ENCODE data around the gene UGGT2.
"Not testable (repeated sequence)": the region's sequence is repeated elsewhere in the genome, so short reads cannot be mapped to it uniquely, and the experiment has no call there.

Gene UGGT2

GRCh38 chr13:95956589-95957148, 96.5 kb downstream of the UGGT2 start:
- no peaks in the 10 kb centered on the region for H3K36me3 Mint-ChIP-seq (ENCODE audit: low read depth)
- H3K4me3 Mint-ChIP-seq: no peak overlapping the region
- H3K27ac Mint-ChIP-seq: no peak overlapping the region
- peaks cover 22% of the 10 kb centered on the region for H3K9me3 Mint-ChIP-seq
- no peaks in the 10 kb centered on the region for H3K4me1 Mint-ChIP-seq (ENCODE audit: low read depth)
- H3K27me3 Mint-ChIP-seq (ENCODE audit: low read depth): no peaks in the 10 kb centered on the region

- Mint-ChIP-seq H3K36me3 (ENCODE audit: low read depth) (no peaks in the 10 kb centered on the region), H3K27me3 (ENCODE audit: low read depth) (no peaks in the 10 kb centered on the region), H3K27ac (no peak overlapping the region), H3K9me3 (peaks cover 20% of the 10 kb centered on the region), H3K4me3 (no peak overlapping the region), H3K4me1 (ENCODE audit: low read depth) (no peaks in the 10 kb centered on the region)
Observed at GRCh38 chr13:95955719-95956118, 97.5 kb downstream of the UGGT2 start.

- Mint-ChIP-seq H3K4me1 (ENCODE audit: low read depth) (no peaks in the 10 kb centered on the region), H3K4me3 (no peak overlapping the region), H3K9me3 (peaks cover 16% of the 10 kb centered on the region), H3K27ac (no peak overlapping the region), H3K27me3 (ENCODE audit: low read depth) (no peaks in the 10 kb centered on the region), H3K36me3 (ENCODE audit: low read depth) (no peaks in the 10 kb centered on the region)
Observed at GRCh38 chr13:95955255-95955654, 97.9 kb downstream of the UGGT2 start.

- H3K36me3 Mint-ChIP-seq (ENCODE audit: low read depth): no peaks in the 10 kb centered on the region
- peaks cover 6% of the 10 kb centered on the region for H3K9me3 Mint-ChIP-seq
- no peak overlapping the region for H3K27ac Mint-ChIP-seq
- H3K4me1 Mint-ChIP-seq (ENCODE audit: low read depth): no peaks in the 10 kb centered on the region
- H3K27me3 Mint-ChIP-seq (ENCODE audit: low read depth): no peaks in the 10 kb centered on the region
- H3K4me3 Mint-ChIP-seq: no peak overlapping the region
Observed at GRCh38 chr13:95954266-95954665, 98.9 kb downstream of the UGGT2 start.

- Mint-ChIP-seq H3K27ac (no peak overlapping the region), H3K4me1 (ENCODE audit: low read depth) (no peaks in the 10 kb centered on the region), H3K27me3 (ENCODE audit: low read depth) (no peaks in the 10 kb centered on the region), H3K4me3 (no peak overlapping the region), H3K9me3 (peaks cover 4% of the 10 kb centered on the region), H3K36me3 (ENCODE audit: low read depth) (no peaks in the 10 kb centered on the region)
Observed at GRCh38 chr13:95950103-95950502, 103.1 kb downstream of the UGGT2 start.

GRCh38 chr13:95948656-95949055, 104.5 kb downstream of the UGGT2 start:
- no peak overlapping the region for H3K4me3 Mint-ChIP-seq
- no peaks in the 10 kb centered on the region for H3K36me3 Mint-ChIP-seq (ENCODE audit: low read depth)
- H3K9me3 Mint-ChIP-seq: peaks cover 4% of the 10 kb centered on the region
- H3K4me1 Mint-ChIP-seq (ENCODE audit: low read depth): no peaks in the 10 kb centered on the region
- no peak overlapping the region for H3K27ac Mint-ChIP-seq
- H3K27me3 Mint-ChIP-seq (ENCODE audit: low read depth): no peaks in the 10 kb centered on the region

GRCh38 chr13:95937714-95938320, 115.4 kb downstream of the UGGT2 start:
- Mint-ChIP-seq H3K4me3 (no peak overlapping the region), H3K27ac (no peak overlapping the region), H3K9me3 (no peaks in the 10 kb centered on the region), H3K27me3 (ENCODE audit: low read depth) (no peaks in the 10 kb centered on the region), H3K4me1 (ENCODE audit: low read depth) (no peaks in the 10 kb centered on the region), H3K36me3 (ENCODE audit: low read depth) (no peaks in the 10 kb centered on the region)

GRCh38 chr13:95931300-95932025, 121.7 kb downstream of the UGGT2 start:
- Mint-ChIP-seq H3K36me3 (ENCODE audit: low read depth) (no peaks in the 10 kb centered on the region), H3K9me3 (peaks cover 27% of the 10 kb centered on the region), H3K4me3 (no peak overlapping the region), H3K27ac (no peak overlapping the region), H3K27me3 (ENCODE audit: low read depth) (no peaks in the 10 kb centered on the region), H3K4me1 (ENCODE audit: low read depth) (no peaks in the 10 kb centered on the region)

GRCh38 chr13:95929430-95929829, 123.8 kb downstream of the UGGT2 start:
- peaks cover 27% of the 10 kb centered on the region for H3K9me3 Mint-ChIP-seq
- no peaks in the 10 kb centered on the region for H3K36me3 Mint-ChIP-seq (ENCODE audit: low read depth)
- no peaks in the 10 kb centered on the region for H3K4me1 Mint-ChIP-seq (ENCODE audit: low read depth)
- no peak overlapping the region for H3K4me3 Mint-ChIP-seq
- no peaks in the 10 kb centered on the region for H3K27me3 Mint-ChIP-seq (ENCODE audit: low read depth)
- no peak overlapping the region for H3K27ac Mint-ChIP-seq

GRCh38 chr13:95928367-95928906, 124.8 kb downstream of the UGGT2 start:
- H3K36me3 Mint-ChIP-seq (ENCODE audit: low read depth); H3K27ac Mint-ChIP-seq; H3K27me3 Mint-ChIP-seq (ENCODE audit: low read depth); H3K4me3 Mint-ChIP-seq; H3K4me1 Mint-ChIP-seq (ENCODE audit: low read depth): not testable (repeated sequence)
- peaks cover 27% of the 10 kb centered on the region for H3K9me3 Mint-ChIP-seq

- Mint-ChIP-seq H3K4me3 (no peak overlapping the region), H3K9me3 (peaks cover 19% of the 10 kb centered on the region), H3K27me3 (ENCODE audit: low read depth) (no peaks in the 10 kb centered on the region), H3K27ac (no peak overlapping the region), H3K4me1 (ENCODE audit: low read depth) (no peaks in the 10 kb centered on the region), H3K36me3 (ENCODE audit: low read depth) (no peaks in the 10 kb centered on the region)
Observed at GRCh38 chr13:95926231-95926630, 127.0 kb downstream of the UGGT2 start.

GRCh38 chr13:95924389-95924994, 128.7 kb downstream of the UGGT2 start:
- Mint-ChIP-seq H3K4me3 (no peak overlapping the region), H3K27me3 (ENCODE audit: low read depth) (no peaks in the 10 kb centered on the region), H3K9me3 (peaks cover 4% of the 10 kb centered on the region), H3K36me3 (ENCODE audit: low read depth) (no peaks in the 10 kb centered on the region), H3K4me1 (ENCODE audit: low read depth) (no peaks in the 10 kb centered on the region), H3K27ac (no peak overlapping the region)

GRCh38 chr13:95921485-95921884, 131.7 kb downstream of the UGGT2 start:
- Mint-ChIP-seq H3K27ac (no peak overlapping the region), H3K4me1 (ENCODE audit: low read depth) (no peaks in the 10 kb centered on the region), H3K36me3 (ENCODE audit: low read depth) (no peaks in the 10 kb centered on the region), H3K9me3 (peaks cover 5% of the 10 kb centered on the region), H3K4me3 (no peak overlapping the region), H3K27me3 (ENCODE audit: low read depth) (no peaks in the 10 kb centered on the region)

GRCh38 chr13:95920485-95920884, 132.7 kb downstream of the UGGT2 start:
- Mint-ChIP-seq H3K9me3 (peaks cover 6% of the 10 kb centered on the region), H3K36me3 (ENCODE audit: low read depth) (no peaks in the 10 kb centered on the region), H3K27ac (no peak overlapping the region), H3K4me3 (no peak overlapping the region), H3K27me3 (ENCODE audit: low read depth) (no peaks in the 10 kb centered on the region), H3K4me1 (ENCODE audit: low read depth) (no peaks in the 10 kb centered on the region)

- H3K36me3 Mint-ChIP-seq (ENCODE audit: low read depth): no peaks in the 10 kb centered on the region
- no peaks in the 10 kb centered on the region for H3K27me3 Mint-ChIP-seq (ENCODE audit: low read depth)
- peaks cover 6% of the 10 kb centered on the region for H3K9me3 Mint-ChIP-seq
- H3K4me1 Mint-ChIP-seq (ENCODE audit: low read depth): no peaks in the 10 kb centered on the region
- no peak overlapping the region for H3K4me3 Mint-ChIP-seq
- no peak overlapping the region for H3K27ac Mint-ChIP-seq
Observed at GRCh38 chr13:95918860-95919259, 134.3 kb downstream of the UGGT2 start.

All from T-helper 1 cell treated with Interleukin-12 subunit alpha and Interleukin-12 subunit beta and Interleukin-4 antibody, amounts not matched to agents 30 μg/mL and 1 μg/mL, for 36 hours (primary cell).